OCI-M2 (cell line): Measurements from ENCODE around the gene CNPY1.
"Not testable (repeated sequence)": the region's sequence is repeated elsewhere in the genome, so short reads cannot be mapped to it uniquely, and the experiment has no call there.

Experiments
- DNase-seq: peaks from one replicate; lab custom pipeline; 2025; ENCODE audit not compliant: unreplicated experiment; lab: John Stamatoyannopoulos, UW

CNPY1 gene

GRCh38 chr7:155546449-155546848, at the start of gene CNPY1:
TSS of gene CNPY1 (minus strand) at chr7:155546559. CDS start at chr7:155545929, 630 bp downstream.
- not testable (repeated sequence) for DNase-seq

- no peak for DNase-seq
Observed at GRCh38 chr7:155594961-155595366, 48.6 kb upstream of the CNPY1 start.

GRCh38 chr7:155594163-155594732, 47.9 kb upstream of the CNPY1 start:
- DNase-seq: no peak

- DNase-seq: no peak
Observed at GRCh38 chr7:155593461-155594162, 47.3 kb upstream of the CNPY1 start.

GRCh38 chr7:155591055-155591775, 44.9 kb upstream of the CNPY1 start:
- DNase-seq: no peak

- no peak for DNase-seq
Observed at GRCh38 chr7:155590215-155591018, 44.1 kb upstream of the CNPY1 start.

- no peak for DNase-seq
Observed at GRCh38 chr7:155589001-155589980, 42.9 kb upstream of the CNPY1 start.

GRCh38 chr7:155588468-155588998, 42.2 kb upstream of the CNPY1 start:
- DNase-seq: no peak

GRCh38 chr7:155587486-155587885, 41.1 kb upstream of the CNPY1 start:
- DNase-seq: no peak

- no peak for DNase-seq
Observed at GRCh38 chr7:155586843-155587440, 40.6 kb upstream of the CNPY1 start.

GRCh38 chr7:155585951-155586350, 39.6 kb upstream of the CNPY1 start:
- DNase-seq: no peak

GRCh38 chr7:155585532-155585895, 39.2 kb upstream of the CNPY1 start:
- DNase-seq: no peak

- no peak for DNase-seq
Observed at GRCh38 chr7:155584763-155585531, 38.6 kb upstream of the CNPY1 start.

- no peak for DNase-seq
Observed at GRCh38 chr7:155584261-155584660, 37.9 kb upstream of the CNPY1 start.

- no peak for DNase-seq
Observed at GRCh38 chr7:155583636-155584035, 37.3 kb upstream of the CNPY1 start.

GRCh38 chr7:155581954-155582353, 35.6 kb upstream of the CNPY1 start:
- no peak for DNase-seq

GRCh38 chr7:155581107-155581830, 34.9 kb upstream of the CNPY1 start:
- no peak for DNase-seq

GRCh38 chr7:155580367-155580766, 34.0 kb upstream of the CNPY1 start:
- DNase-seq: no peak
